Panc1 (cell line): ENCODE measurements around the gene KCNQ1. TPM values are rescaled to one million over a fixed set of nuclear protein-coding genes. Genes with fewer than 3 reads are reported as not detected.

ENCODE experiments used
- ATAC-seq: fragments of 200-7000 bp; cut with Tn5 transposase; 2 replicates; pipeline ENCODE4 v1.9.1; 2020; ENCODE audit warnings: mild to moderate bottlenecking, moderate library complexity
- BruUV-seq: library from RNA; stranded (reverse); fragments of 400-500 nt; replicated peaks from 2 replicates; lab custom pipeline; 2021; lab: Mats Ljungman, UMichigan
- CTCF ChIA-PET: fragments of 300-600 bp; sonication (Branson Sonifier 250); formaldehyde crosslinking; loops from one replicate; lab custom pipeline; 2022; ENCODE audit warnings: antibody characterized with exemption; lab: Charles Lee
- POLR2A ChIA-PET: fragments of 300-600 bp; sonication (Branson Sonifier 250); formaldehyde crosslinking; loops from one replicate; lab custom pipeline; 2022; ENCODE audit warnings: antibody characterized with exemption; lab: Charles Lee
- DNase-seq: peaks from one replicate; pipeline ENCODE4 v3.0.0-alpha.2; 2010; ENCODE audit warnings: low read depth, low spot score
- H3K27ac ChIP-seq: 2 replicates; pipeline ENCODE4 v1.5.1; 2011; ENCODE audit warnings: mild to moderate bottlenecking, low read length, inconsistent platforms
- H3K27me3 ChIP-seq: fragments of 200-500 bp; sonication (Bioruptor generic); 2 replicates; pipeline ENCODE4 v1.6.0; 2014; ENCODE audit warnings: low read length, inconsistent platforms; ENCODE audit not compliant: control insufficient read depth, insufficient read depth
- H3K36me3 ChIP-seq: fragments of 200-500 bp; sonication (Bioruptor generic); 2 replicates; pipeline ENCODE4 v1.5.1; 2014; ENCODE audit warnings: inconsistent platforms, mild to moderate bottlenecking, low read length, moderate library complexity; ENCODE audit not compliant: control insufficient read depth, insufficient read depth
- H3K4me1 ChIP-seq: 2 replicates; pipeline ENCODE4 v1.5.1; 2011; ENCODE audit warnings: inconsistent platforms, mild to moderate bottlenecking, low read length, moderate library complexity; ENCODE audit not compliant: control insufficient read depth, insufficient read depth
- H3K4me3 ChIP-seq, 2 experiments: 2 replicates each; pipeline ENCODE4 v1.5.1; 2011 to 2012; ENCODE audit warnings: low read depth in 2 of 2, low read length in 2 of 2, mild to moderate bottlenecking in 2 of 2, inconsistent platforms in 1 of 2, moderate library complexity in 1 of 2
- H3K9me3 ChIP-seq: fragments of 200-500 bp; sonication (Bioruptor generic); 2 replicates; pipeline ENCODE4 v1.5.1; 2014; ENCODE audit warnings: low read depth, mild to moderate bottlenecking, inconsistent platforms, low read length, moderate library complexity; ENCODE audit not compliant: control insufficient read depth, insufficient read depth
- POLR2AphosphoS5 ChIP-seq: IDR thresholded peaks from 2 replicates; pipeline ENCODE4 v1.6.1; 2012; ENCODE audit warnings: mild to moderate bottlenecking, low read depth, low read length, moderate library complexity
- SIN3A ChIP-seq: IDR thresholded peaks from 2 replicates; pipeline ENCODE4 v1.6.1; 2012; ENCODE audit warnings: low read depth, mild to moderate bottlenecking, low read length, moderate library complexity, borderline replicate concordance; ENCODE audit not compliant: insufficient read depth
- TCF7L2 ChIP-seq: IDR thresholded peaks from 2 replicates; pipeline ENCODE4 v1.6.1; 2011; ENCODE audit warnings: mild to moderate bottlenecking, low read depth, low read length, inconsistent platforms
- in situ Hi-C: cut with HindIII; loops from 2 replicates; pipeline ENCODE4 v1.10.0; 2016; ENCODE audit warnings: low sequenced_read_pairs, low pct_unique_long_range_greater_than_20kb
- intact Hi-C: fragments of 100-400 bp; cut with micrococcal nuclease; formaldehyde crosslinking; loops from one replicate; pipeline ENCODE4 v1.10.0; 2022; ENCODE audit not compliant: unreplicated experiment
- total RNA-seq: library from RNA; stranded (reverse); gene quantifications from one replicate; pipeline ENCODE4 v1.2.1, GENCODE V29; 2021; ENCODE audit not compliant: unreplicated experiment
- TF ChIP-seq, protein P1 (sequence below), 2 experiments: IDR thresholded peaks; 2 replicates each; pipeline ENCODE4 v1.6.1; 2011 to 2012; ENCODE audit warnings: low read depth in 2 of 2, control low read depth in 1 of 2, low read length in 1 of 2, mild to moderate bottlenecking in 1 of 2, moderate library complexity in 1 of 2; ENCODE audit not compliant: insufficient read depth in 1 of 2
- TF ChIP-seq, protein P2 (sequence below): fragments of 450-650 bp; IDR thresholded peaks from 2 replicates; pipeline ENCODE4 v1.5.1; 2017; ENCODE audit warnings: mild to moderate bottlenecking

Gene KCNQ1
- total RNA-seq, 1 experiment from 2014 or later, result 1.0 TPM

DNA sequence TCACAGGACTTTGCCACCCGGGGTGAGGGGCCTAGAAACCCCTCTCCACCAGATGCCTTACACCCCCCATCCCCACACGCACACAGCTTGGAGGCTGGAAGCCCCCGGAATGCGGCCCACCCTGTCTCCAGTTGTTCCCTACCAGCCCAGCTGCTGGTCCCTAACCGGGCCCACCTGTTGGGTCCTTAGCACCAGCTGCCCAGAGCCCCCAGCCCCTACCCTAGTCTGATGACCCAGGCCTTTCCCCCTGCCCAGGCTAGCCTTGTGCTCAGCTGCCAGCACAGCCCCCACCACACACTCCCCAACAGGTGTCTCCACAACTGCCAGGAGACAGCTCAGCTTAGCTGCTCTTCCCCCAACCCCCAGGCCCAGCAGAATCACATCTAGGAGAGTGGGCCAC lies 373.7 kb downstream of the KCNQ1 start:
- Histone ChIP-seq H3K36me3 (no peaks in the 10 kb centered on the region), H3K4me3 (no peak overlapping the region), H3K4me1 (no peaks in the 10 kb centered on the region), H3K9me3 (peaks cover 14% of the 10 kb centered on the region; the same call in 1 of the 2 replicates), H3K27ac (no peak overlapping the region), H3K27me3 (no peaks in the 10 kb centered on the region)
- CTCF ChIA-PET, result no interaction called here
- BruUV-seq, result no TSS peak
- POLR2A ChIA-PET, result no interaction called here
- TF ChIP-seq POLR2AphosphoS5, result no peak
- intact Hi-C loops, result no loop called here
- DNase-seq (no peak), ATAC-seq (no peak)
- in situ Hi-C loops, result no loop called here

DNA sequence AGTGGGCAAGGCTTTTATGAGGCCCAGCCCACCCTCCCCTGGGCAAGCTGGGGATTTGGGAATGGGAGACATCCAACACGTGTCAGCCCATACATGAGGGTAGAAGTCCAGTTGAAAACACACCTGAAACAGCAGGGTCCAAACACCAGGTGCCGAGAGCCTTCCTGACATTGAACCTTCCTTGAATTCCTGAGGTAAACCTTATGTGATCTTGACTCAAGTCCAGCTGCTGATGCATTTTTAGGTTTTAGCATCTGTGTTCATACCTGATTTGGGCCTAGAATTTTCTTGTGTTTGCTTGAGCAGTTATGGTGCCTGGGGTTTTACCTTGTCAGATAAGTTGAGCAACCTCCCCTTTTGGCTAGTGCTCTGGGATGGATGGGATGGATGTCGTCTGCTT lies 374.5 kb downstream of the KCNQ1 start:
- CTCF ChIA-PET, result no interaction called here

DNA sequence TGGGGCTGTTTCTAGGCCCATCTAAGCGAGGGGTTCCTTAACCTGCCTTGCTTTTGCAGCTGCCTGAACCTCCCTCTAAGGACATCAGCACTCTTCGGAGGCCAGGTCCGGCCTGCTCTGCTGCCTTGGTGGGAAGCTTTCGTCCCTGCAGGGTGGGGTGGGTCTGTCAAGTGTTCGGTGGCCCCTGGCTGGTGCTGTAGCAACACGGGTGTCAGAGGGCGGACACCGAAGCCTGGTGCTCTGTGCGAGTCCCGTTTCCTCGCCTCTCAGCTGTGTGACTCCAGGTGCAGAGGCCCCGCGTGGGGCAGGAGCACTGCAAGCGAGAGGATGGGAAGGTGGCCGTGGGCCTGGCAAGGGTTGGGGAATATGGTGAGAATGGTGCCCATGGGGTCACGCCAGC lies 376.2 kb downstream of the KCNQ1 start:
- no peak for DNase-seq
- POLR2A ChIA-PET, result no interaction called here
- Histone ChIP-seq H3K36me3 (no peaks in the 10 kb centered on the region), H3K27me3 (no peaks in the 10 kb centered on the region), H3K4me1 (peaks cover 3% of the 10 kb centered on the region), H3K27ac (no peak overlapping the region), H3K4me3 (no peak overlapping the region), H3K9me3 (peaks cover 14% of the 10 kb centered on the region; the same call in 1 of the 2 replicates)
- TF ChIP-seq POLR2AphosphoS5 (no peak), SIN3A (no peak), TCF7L2 (no peak)
- TF ChIP-seq, protein P1, sequence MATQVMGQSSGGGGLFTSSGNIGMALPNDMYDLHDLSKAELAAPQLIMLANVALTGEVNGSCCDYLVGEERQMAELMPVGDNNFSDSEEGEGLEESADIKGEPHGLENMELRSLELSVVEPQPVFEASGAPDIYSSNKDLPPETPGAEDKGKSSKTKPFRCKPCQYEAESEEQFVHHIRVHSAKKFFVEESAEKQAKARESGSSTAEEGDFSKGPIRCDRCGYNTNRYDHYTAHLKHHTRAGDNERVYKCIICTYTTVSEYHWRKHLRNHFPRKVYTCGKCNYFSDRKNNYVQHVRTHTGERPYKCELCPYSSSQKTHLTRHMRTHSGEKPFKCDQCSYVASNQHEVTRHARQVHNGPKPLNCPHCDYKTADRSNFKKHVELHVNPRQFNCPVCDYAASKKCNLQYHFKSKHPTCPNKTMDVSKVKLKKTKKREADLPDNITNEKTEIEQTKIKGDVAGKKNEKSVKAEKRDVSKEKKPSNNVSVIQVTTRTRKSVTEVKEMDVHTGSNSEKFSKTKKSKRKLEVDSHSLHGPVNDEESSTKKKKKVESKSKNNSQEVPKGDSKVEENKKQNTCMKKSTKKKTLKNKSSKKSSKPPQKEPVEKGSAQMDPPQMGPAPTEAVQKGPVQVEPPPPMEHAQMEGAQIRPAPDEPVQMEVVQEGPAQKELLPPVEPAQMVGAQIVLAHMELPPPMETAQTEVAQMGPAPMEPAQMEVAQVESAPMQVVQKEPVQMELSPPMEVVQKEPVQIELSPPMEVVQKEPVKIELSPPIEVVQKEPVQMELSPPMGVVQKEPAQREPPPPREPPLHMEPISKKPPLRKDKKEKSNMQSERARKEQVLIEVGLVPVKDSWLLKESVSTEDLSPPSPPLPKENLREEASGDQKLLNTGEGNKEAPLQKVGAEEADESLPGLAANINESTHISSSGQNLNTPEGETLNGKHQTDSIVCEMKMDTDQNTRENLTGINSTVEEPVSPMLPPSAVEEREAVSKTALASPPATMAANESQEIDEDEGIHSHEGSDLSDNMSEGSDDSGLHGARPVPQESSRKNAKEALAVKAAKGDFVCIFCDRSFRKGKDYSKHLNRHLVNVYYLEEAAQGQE (IDR thresholded peaks at IDR 0.05; ENCODE audit: insufficient read depth in 1 of 2, low read depth in 2 of 2, low read length in 1 of 2), result no peak
- TF ChIP-seq, protein P2, sequence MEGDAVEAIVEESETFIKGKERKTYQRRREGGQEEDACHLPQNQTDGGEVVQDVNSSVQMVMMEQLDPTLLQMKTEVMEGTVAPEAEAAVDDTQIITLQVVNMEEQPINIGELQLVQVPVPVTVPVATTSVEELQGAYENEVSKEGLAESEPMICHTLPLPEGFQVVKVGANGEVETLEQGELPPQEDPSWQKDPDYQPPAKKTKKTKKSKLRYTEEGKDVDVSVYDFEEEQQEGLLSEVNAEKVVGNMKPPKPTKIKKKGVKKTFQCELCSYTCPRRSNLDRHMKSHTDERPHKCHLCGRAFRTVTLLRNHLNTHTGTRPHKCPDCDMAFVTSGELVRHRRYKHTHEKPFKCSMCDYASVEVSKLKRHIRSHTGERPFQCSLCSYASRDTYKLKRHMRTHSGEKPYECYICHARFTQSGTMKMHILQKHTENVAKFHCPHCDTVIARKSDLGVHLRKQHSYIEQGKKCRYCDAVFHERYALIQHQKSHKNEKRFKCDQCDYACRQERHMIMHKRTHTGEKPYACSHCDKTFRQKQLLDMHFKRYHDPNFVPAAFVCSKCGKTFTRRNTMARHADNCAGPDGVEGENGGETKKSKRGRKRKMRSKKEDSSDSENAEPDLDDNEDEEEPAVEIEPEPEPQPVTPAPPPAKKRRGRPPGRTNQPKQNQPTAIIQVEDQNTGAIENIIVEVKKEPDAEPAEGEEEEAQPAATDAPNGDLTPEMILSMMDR, result no peak
- in situ Hi-C loops (no loop called here), intact Hi-C loops (no loop called here)
- BruUV-seq, result no TSS peak
- CTCF ChIA-PET, result no interaction called here
- ATAC-seq, result no peak

More for the DNA sequence above, 374.5 kb downstream of the KCNQ1 start:
- H3K4me1 ChIP-seq, result no peaks in the 10 kb centered on the region
- H3K4me3 ChIP-seq, result no peak overlapping the region
- no peak overlapping the region for H3K27ac ChIP-seq
- no peaks in the 10 kb centered on the region for H3K27me3 ChIP-seq
- no peak for DNase-seq
- in situ Hi-C loops, result no loop called here
- ATAC-seq, result no peak
- no TSS peak for BruUV-seq
- H3K9me3 ChIP-seq, result peaks cover 14% of the 10 kb centered on the region; the same call in 1 of the 2 replicates
- no peaks in the 10 kb centered on the region for H3K36me3 ChIP-seq
- POLR2A ChIA-PET, result no interaction called here
- intact Hi-C loops, result no loop called here
- TF ChIP-seq SIN3A, result no peak
- TF ChIP-seq TCF7L2, result no peak
- TF ChIP-seq, protein P1 (IDR thresholded peaks at IDR 0.05; ENCODE audit: insufficient read depth in 1 of 2, low read depth in 2 of 2, low read length in 1 of 2), result no peak
